OCI-LY7 (cell line): ENCODE data around the gene HDAC9.

Experiments used
- CTCF ChIP-seq: fragments of 200-600 bp; sonication (generic); conservative IDR thresholded peaks from 2 replicates; pipeline ENCODE4 v1.5.1; 2014; ENCODE audit warnings: mild to moderate bottlenecking, antibody characterized with exemption, low read length, moderate library complexity, mixed read lengths
- EZH2phosphoT487 ChIP-seq: fragments of 200-600 bp; sonication (generic); IDR thresholded peaks from 2 replicates; pipeline ENCODE4 v1.6.1; 2018; ENCODE audit warnings: low read depth, borderline replicate concordance, mild to moderate bottlenecking, mixed run types, antibody characterized with exemption, low read length, moderate library complexity, mixed read lengths

GRCh38 chr7:18583305-18583704 is 87.8 kb downstream of the HDAC9 start:
- TF ChIP-seq CTCF = no peak
- TF ChIP-seq EZH2phosphoT487 = no peak
